IMR-90 (cell line): ENCODE measurements around the gene CDK13. TPM values are rescaled to one million over a fixed set of nuclear protein-coding genes. Genes with fewer than 3 reads are reported as not detected.

Experiments used
- ATAC-seq: fragments of 200-7000 bp; cut with Tn5 transposase; 2 replicates; pipeline ENCODE4 v1.9.1; 2020; ENCODE audit warnings: low read depth, mild to moderate bottlenecking, moderate library complexity
- BruUV-seq: library from RNA; stranded (reverse); fragments of 400-500 nt; replicated peaks from 2 replicates; lab custom pipeline; 2021; lab: Mats Ljungman, UMichigan
- CTCF ChIA-PET: fragments of 300-600 bp; formaldehyde crosslinking; extraction: SDS; loops from one replicate; lab custom pipeline; 2021; ENCODE audit warnings: antibody characterized with exemption; lab: Yijun Ruan, JAX
- POLR2A ChIA-PET: fragments of 300-600 bp; sonication (Branson Sonifier 250); formaldehyde crosslinking; loops from one replicate; lab custom pipeline; 2022; ENCODE audit warnings: antibody characterized with exemption; ENCODE audit not compliant: unreplicated experiment; lab: Charles Lee
- DNase-seq: peaks from one replicate; pipeline ENCODE4 v3.0.0; 2013
- H2AFZ ChIP-seq: replicated peaks from 2 replicates; pipeline ENCODE3; 2013; ENCODE audit warnings: low read length, mild to moderate bottlenecking; ENCODE audit not compliant: poor library complexity
- H2AK5ac ChIP-seq: 2 replicates; pipeline ENCODE4 v1.6.1; 2013; ENCODE audit warnings: low read depth, low read length, inconsistent platforms
- H2AK9ac ChIP-seq: replicated peaks from 2 replicates; pipeline ENCODE3; 2013; ENCODE audit warnings: mild to moderate bottlenecking, low read depth, low read length, moderate library complexity; ENCODE audit not compliant: poor library complexity
- H2BK120ac ChIP-seq: 2 replicates; pipeline ENCODE4 v1.6.1; 2013; ENCODE audit warnings: low read depth, low read length, inconsistent platforms
- H2BK15ac ChIP-seq: 3 replicates; pipeline ENCODE4 v1.6.1; 2013; ENCODE audit warnings: low read depth, low read length, inconsistent platforms
- H2BK20ac ChIP-seq: 2 replicates; pipeline ENCODE4 v1.6.1; 2013; ENCODE audit warnings: low read depth, mild to moderate bottlenecking, inconsistent platforms, low read length, moderate library complexity
- H2BK5ac ChIP-seq: 2 replicates; pipeline ENCODE4 v1.6.1; 2013; ENCODE audit warnings: mild to moderate bottlenecking, low read depth, low read length, inconsistent platforms; ENCODE audit not compliant: poor library complexity, severe bottlenecking
- H3K14ac ChIP-seq: replicated peaks from 2 replicates; pipeline ENCODE4 v1.6.1; 2013; ENCODE audit warnings: low read depth, low read length, inconsistent platforms
- H3K18ac ChIP-seq: 2 replicates; pipeline ENCODE4 v1.6.1; 2013; ENCODE audit warnings: low read depth, low read length, control low read depth
- H3K23ac ChIP-seq: 2 replicates; pipeline ENCODE4 v1.6.1; 2013; ENCODE audit warnings: low read depth, low read length, inconsistent platforms
- H3K27ac ChIP-seq: 2 replicates; pipeline ENCODE4 v1.5.1; 2013; ENCODE audit warnings: mild to moderate bottlenecking, control low read depth, low read length; ENCODE audit not compliant: insufficient read depth
- H3K27me3 ChIP-seq: 2 replicates; pipeline ENCODE4 v1.6.1; 2013; ENCODE audit warnings: low read length; ENCODE audit not compliant: control insufficient read depth, insufficient read depth
- H3K36me3 ChIP-seq: 2 replicates; pipeline ENCODE4 v1.6.1; 2013; ENCODE audit warnings: low read length, mixed read lengths; ENCODE audit not compliant: control insufficient read depth, insufficient read depth
- H3K4ac ChIP-seq: 2 replicates; pipeline ENCODE4 v1.6.1; 2013; ENCODE audit warnings: low read depth, low read length, inconsistent platforms
- H3K4me1 ChIP-seq: 2 replicates; pipeline ENCODE4 v1.6.1; 2013; ENCODE audit warnings: low read length, mixed read lengths; ENCODE audit not compliant: control insufficient read depth, insufficient read depth
- H3K4me2 ChIP-seq: 2 replicates; pipeline ENCODE4 v1.6.1; 2013; ENCODE audit warnings: low read depth, mild to moderate bottlenecking, control low read depth, low read length, moderate library complexity
- H3K4me3 ChIP-seq: 2 replicates; pipeline ENCODE4 v1.5.1; 2013; ENCODE audit warnings: low read depth, mild to moderate bottlenecking, control low read depth, low read length, moderate library complexity; ENCODE audit not compliant: insufficient read depth
- H3K56ac ChIP-seq: 2 replicates; pipeline ENCODE4 v1.6.1; 2013; ENCODE audit warnings: low read length, inconsistent platforms; ENCODE audit not compliant: insufficient read depth; ENCODE audit errors: extremely low read depth
- H3K79me1 ChIP-seq, 2 experiments: 2 replicates each; pipeline ENCODE4 v1.6.1; 2013; ENCODE audit warnings: low read length in 2 of 2, inconsistent platforms in 1 of 2, low read depth in 1 of 2
- H3K9ac ChIP-seq: 2 replicates; pipeline ENCODE4 v1.6.1; 2013; ENCODE audit warnings: low read depth, low read length, control low read depth
- H3K9me1 ChIP-seq: 2 replicates; pipeline ENCODE4 v1.6.1; 2013; ENCODE audit warnings: low read length, inconsistent platforms; ENCODE audit not compliant: insufficient read depth
- H3K9me3 ChIP-seq: 2 replicates; pipeline ENCODE4 v1.6.1; 2013; ENCODE audit warnings: low read length; ENCODE audit not compliant: control insufficient read depth, insufficient read depth
- H4K20me1 ChIP-seq: 2 replicates; pipeline ENCODE4 v1.6.1; 2013; ENCODE audit warnings: low read length, inconsistent platforms; ENCODE audit not compliant: insufficient read depth
- H4K5ac ChIP-seq: 2 replicates; pipeline ENCODE4 v1.6.1; 2013; ENCODE audit warnings: mild to moderate bottlenecking, low read depth, low read length, control low read depth
- H4K8ac ChIP-seq, 2 experiments: 2 replicates each; pipeline ENCODE4 v1.6.1; 2013; ENCODE audit warnings: low read depth in 2 of 2, low read length in 2 of 2, control low read depth in 1 of 2, inconsistent platforms in 1 of 2
- H4K91ac ChIP-seq: 2 replicates; pipeline ENCODE4 v1.6.1; 2013; ENCODE audit warnings: low read depth, low read length, inconsistent platforms; ENCODE audit not compliant: insufficient read depth
- BHLHE40 ChIP-seq: fragments of 150-350 bp; IDR thresholded peaks from 2 replicates; pipeline ENCODE4 v1.6.1; 2016; ENCODE audit warnings: mild to moderate bottlenecking, low read depth, low read length
- CEBPB ChIP-seq: IDR thresholded peaks from 2 replicates; pipeline ENCODE4 v1.6.1; 2012; ENCODE audit warnings: low read depth, low read length, improper control_type of control experiment
- CTCF ChIP-seq: conservative IDR thresholded peaks from 2 replicates; pipeline ENCODE4 v1.5.1; 2012; ENCODE audit warnings: mild to moderate bottlenecking, low read depth, low read length, improper control_type of control experiment
- ELK1 ChIP-seq: fragments of 150-350 bp; IDR thresholded peaks from 2 replicates; pipeline ENCODE4 v1.6.1; 2016; ENCODE audit warnings: low read depth, mild to moderate bottlenecking, low read length, moderate library complexity, borderline replicate concordance
- FOS ChIP-seq: fragments of 150-350 bp; IDR thresholded peaks from 2 replicates; pipeline ENCODE4 v1.6.1; 2016; ENCODE audit warnings: low read depth, low read length
- MAFK ChIP-seq: IDR thresholded peaks from 2 replicates; pipeline ENCODE4 v1.6.1; 2012; ENCODE audit warnings: low read depth, low read length, improper control_type of control experiment
- MAZ ChIP-seq: IDR thresholded peaks from 2 replicates; pipeline ENCODE4 v1.6.1; 2012; ENCODE audit warnings: low read depth, mild to moderate bottlenecking, low read length, improper control_type of control experiment, moderate library complexity, borderline replicate concordance
- MXI1 ChIP-seq: IDR thresholded peaks from 2 replicates; pipeline ENCODE4 v1.6.1; 2012; ENCODE audit warnings: low read depth, mild to moderate bottlenecking, low read length, moderate library complexity, borderline replicate concordance
- NFE2L2 ChIP-seq: fragments of 150-350 bp; IDR thresholded peaks from 2 replicates; pipeline ENCODE4 v1.6.1; 2016; ENCODE audit warnings: low read depth, mild to moderate bottlenecking, low read length
- POLR2A ChIP-seq: IDR thresholded peaks from 2 replicates; pipeline ENCODE4 v1.6.1; 2012; ENCODE audit warnings: mild to moderate bottlenecking, low read depth, low read length
- RAD21 ChIP-seq: IDR thresholded peaks from 2 replicates; pipeline ENCODE4 v1.6.1; 2012; ENCODE audit warnings: low read length, improper control_type of control experiment
- RCOR1 ChIP-seq: IDR thresholded peaks from 2 replicates; pipeline ENCODE4 v1.6.1; 2012; ENCODE audit warnings: mild to moderate bottlenecking, low read length, improper control_type of control experiment; ENCODE audit not compliant: insufficient replicate concordance
- WGBS, 2 experiments: methylation state at CpG; one replicate each; pipeline versions ENCODE4 v1.1.5 to v1.1.7; 2013; ENCODE audit warnings: missing lambda C conversion rate in 2 of 2; ENCODE audit not compliant: insufficient read length in 1 of 2; ENCODE audit errors: extremely low coverage in 2 of 2; 5-methylcytosine and 5-hydroxymethylcytosine counted together
- dilution Hi-C: fragments of 300-500 bp; cut with HindIII; formaldehyde crosslinking; loops from one replicate; pipeline ENCODE4 v1.14.3; 2018; ENCODE audit warnings: low sequenced_read_pairs; ENCODE audit not compliant: unreplicated experiment
- in situ Hi-C: fragments of 300-500 bp; cut with MboI; formaldehyde crosslinking; loops from 3 replicates; pipeline ENCODE4 v1.14.3; 2019; ENCODE audit warnings: low sequenced_read_pairs, inconsistent platforms, mixed read lengths
- intact Hi-C: fragments of 100-400 bp; cut with micrococcal nuclease; formaldehyde crosslinking; loops from 2 replicates; pipeline ENCODE4 v1.10.0; 2022
- polyA plus RNA-seq, 3 experiments: library from polyadenylated mRNA; depleted of rRNA; stranded (reverse); fragments of >200 nt; gene quantifications; 2 replicates each; pipeline ENCODE4 v1.2.3, GENCODE V29; 2012; ENCODE audit warnings: low replicate concordance in 1 of 3
- total RNA-seq: library from RNA; depleted of rRNA; stranded (reverse); fragments of >200 nt; gene quantifications from 2 replicates; pipeline ENCODE4 v1.2.3, GENCODE V29; 2012

The CDK13 gene
- total and polyA plus RNA-seq, 2 of the 4 experiments (the other 2 are of a cell fraction) = 20.1 to 50.4 TPM

GRCh38 chr7:39904077-39904486, 46.0 kb upstream of the CDK13 start (continued):
- TF ChIP-seq RAD21 = no peak
- TF ChIP-seq MAFK = no peak
- TF ChIP-seq BHLHE40 = no peak

- in situ Hi-C loops = no loop called here
- no peaks in the 10 kb centered on the region; the same call in 1 of the 2 replicates for H4K20me1 ChIP-seq
- no peak overlapping the region for H3K9ac ChIP-seq
- H3K23ac ChIP-seq = no peak overlapping the region
- DNase-seq = no peak
- H2AK5ac ChIP-seq = no peak overlapping the region
- no peak overlapping the region for H3K27ac ChIP-seq
- no peak overlapping the region for H3K18ac ChIP-seq
- no peak for TF ChIP-seq NFE2L2
- no peak for TF ChIP-seq MAFK
- no peak for TF ChIP-seq CTCF
- no peak for TF ChIP-seq MXI1
- TF ChIP-seq FOS = no peak
- no peak for TF ChIP-seq RAD21
- no peak for TF ChIP-seq POLR2A
- no peak for TF ChIP-seq MAZ
- TF ChIP-seq RCOR1 = no peak
- TF ChIP-seq ELK1 = no peak
- TF ChIP-seq CEBPB = no peak
- no peak overlapping the region for H3K4me2 ChIP-seq
- no peaks in the 10 kb centered on the region for H3K36me3 ChIP-seq
- no peak overlapping the region for H2BK20ac ChIP-seq
- H4K5ac ChIP-seq = no peak overlapping the region
- dilution Hi-C loops = no loop called here
- no peak for ATAC-seq
- peaks cover 3% of the 10 kb centered on the region; the same call in 1 of the 2 replicates for H3K27me3 ChIP-seq
- no peak overlapping the region for H3K56ac ChIP-seq
- no peaks in the 10 kb centered on the region for H3K79me1 ChIP-seq
- intact Hi-C loops = no loop called here
- no peak overlapping the region for H2AK9ac ChIP-seq
- no CpG with 5 or more reads among the region's 4 CpGs for WGBS, 2 experiments
- peaks cover 1% of the 10 kb centered on the region; the same call in 1 of the 2 replicates for H3K4me1 ChIP-seq
- ChIA-PET POLR2A (interaction anchor here (0.6 kb wide), 1 partner anchor 143 kb away, joined by 3 read pairs; no protein-coding TSS in a partner anchor), CTCF (no interaction called here)
- BruUV-seq = no TSS peak
- no peaks in the 10 kb centered on the region; the same call in 1 of the 2 replicates for H3K9me3 ChIP-seq
- H2AFZ ChIP-seq = no peak overlapping the region
- no peak overlapping the region for H4K8ac ChIP-seq
- no peak overlapping the region for H4K91ac ChIP-seq
- no peak overlapping the region for H3K4me3 ChIP-seq
- H3K14ac ChIP-seq = no peak overlapping the region
- no peak overlapping the region for H2BK5ac ChIP-seq
- no peaks in the 10 kb centered on the region; the same call in 1 of the 2 replicates for H3K9me1 ChIP-seq
- H3K4ac ChIP-seq = no peak overlapping the region
- no peak overlapping the region for H2BK120ac ChIP-seq
- H2BK15ac ChIP-seq = no peak overlapping the region
Measured at GRCh38 chr7:39908141-39908540, 41.9 kb upstream of the CDK13 start.
